ENCODE data around the gene PIGZ. TPM values are rescaled to one million over a fixed set of nuclear protein-coding genes. Genes with fewer than 3 reads are reported as not detected.

The PIGZ gene
- polyA plus RNA-seq, 3 donors from 2014 or later, result 1.6 to 2.9 (median 2.3) TPM

- Mint-ChIP-seq H3K9me3 (no peaks in the 10 kb centered on the region), H3K4me1 (no peaks in the 10 kb centered on the region), H3K27ac (no peak overlapping the region), H3K27me3 (ENCODE audit: low read depth in 3 of 3) (peaks cover 0 to 3% (median 0%) of the 10 kb centered on the region in 3 donors), H3K36me3 (no peaks in the 10 kb centered on the region), H3K4me3 (no peak overlapping the region)
- no peak for DNase-seq
These were observed 27.2 kb upstream of the PIGZ start for GRCh38 chr3:196995646-196996355.

- Mint-ChIP-seq H3K4me3 (no peak overlapping the region), H3K4me1 (no peaks in the 10 kb centered on the region), H3K36me3 (no peaks in the 10 kb centered on the region), H3K27ac (no peak overlapping the region), H3K27me3 (ENCODE audit: low read depth in 3 of 3) (peaks cover 0 to 3% (median 0%) of the 10 kb centered on the region in 3 donors), H3K9me3 (no peaks in the 10 kb centered on the region)
- no peak for DNase-seq
These were observed 26.4 kb upstream of the PIGZ start for GRCh38 chr3:196995027-196995426.

GRCh38 chr3:196994056-196994455, 25.4 kb upstream of the PIGZ start:
- no peaks in the 10 kb centered on the region for H3K36me3 Mint-ChIP-seq
- H3K27ac Mint-ChIP-seq, result no peak overlapping the region
- no peak overlapping the region for H3K4me3 Mint-ChIP-seq
- DNase-seq, result no peak
- no peaks in the 10 kb centered on the region for H3K9me3 Mint-ChIP-seq
- H3K4me1 Mint-ChIP-seq, result no peaks in the 10 kb centered on the region
- peaks cover 0 to 2% (median 0%) of the 10 kb centered on the region in 3 donors for H3K27me3 Mint-ChIP-seq (ENCODE audit: low read depth in 3 of 3)

- H3K27me3 Mint-ChIP-seq (ENCODE audit: low read depth in 3 of 3), result peaks cover 0 to 4% (median 0%) of the 10 kb centered on the region in 3 donors
- no peaks in the 10 kb centered on the region for H3K9me3 Mint-ChIP-seq
- no peak for DNase-seq
These were observed 23.9 kb upstream of the PIGZ start for GRCh38 chr3:196992461-196993065.

GRCh38 chr3:196991581-196992460, 23.2 kb upstream of the PIGZ start:
- no peak for DNase-seq

More at GRCh38 chr3:196992461-196993065, 23.9 kb upstream of the PIGZ start:
- H3K27ac Mint-ChIP-seq, result no peak overlapping the region
- H3K4me1 Mint-ChIP-seq, result no peaks in the 10 kb centered on the region
- no peak overlapping the region for H3K4me3 Mint-ChIP-seq
- no peaks in the 10 kb centered on the region for H3K36me3 Mint-ChIP-seq

GRCh38 chr3:196990601-196991007, 22.0 kb upstream of the PIGZ start:
- Mint-ChIP-seq H3K9me3 (peaks cover 0 to 2% (median 0%) of the 10 kb centered on the region in 6 donors), H3K27ac (no peak overlapping the region), H3K27me3 (ENCODE audit: low read depth in 3 of 3) (peaks cover 0 to 3% (median 2%) of the 10 kb centered on the region in 3 donors), H3K4me1 (no peaks in the 10 kb centered on the region), H3K36me3 (no peaks in the 10 kb centered on the region), H3K4me3 (no peak overlapping the region)
- no peak for DNase-seq

More at GRCh38 chr3:196991581-196992460, 23.2 kb upstream of the PIGZ start:
- H3K4me3 Mint-ChIP-seq, result no peak overlapping the region
- H3K4me1 Mint-ChIP-seq, result no peaks in the 10 kb centered on the region
- peaks cover 0 to under 1% (median 0%) of the 10 kb centered on the region in 6 donors for H3K9me3 Mint-ChIP-seq
- no peak overlapping the region for H3K27ac Mint-ChIP-seq
- H3K36me3 Mint-ChIP-seq, result no peaks in the 10 kb centered on the region
- peaks cover 0 to 4% (median 0%) of the 10 kb centered on the region in 3 donors for H3K27me3 Mint-ChIP-seq (ENCODE audit: low read depth in 3 of 3)

- no peaks in the 10 kb centered on the region for H3K4me1 Mint-ChIP-seq
- DNase-seq, result no peak
These were observed 21.2 kb upstream of the PIGZ start for GRCh38 chr3:196989721-196990262.

GRCh38 chr3:196988241-196989029, 19.8 kb upstream of the PIGZ start:
- DNase-seq, result no peak
- no peak overlapping the region for H3K4me3 Mint-ChIP-seq
- H3K4me1 Mint-ChIP-seq, result no peaks in the 10 kb centered on the region
- peaks cover 2 to 6% (median 3%) of the 10 kb centered on the region in 3 donors for H3K27me3 Mint-ChIP-seq (ENCODE audit: low read depth in 3 of 3)
- H3K9me3 Mint-ChIP-seq, result peaks cover 0 to 3% (median 3%) of the 10 kb centered on the region in 6 donors
- peaks cover 0 to 2% (median under 1%) of the 10 kb centered on the region in 3 donors for H3K36me3 Mint-ChIP-seq
- no peak overlapping the region for H3K27ac Mint-ChIP-seq

More at GRCh38 chr3:196989721-196990262, 21.2 kb upstream of the PIGZ start:
- Mint-ChIP-seq H3K27ac (no peak overlapping the region), H3K36me3 (no peaks in the 10 kb centered on the region), H3K9me3 (peaks cover 0 to 2% (median 0%) of the 10 kb centered on the region in 6 donors), H3K27me3 (ENCODE audit: low read depth in 3 of 3) (peaks cover 0 to 4% (median 2%) of the 10 kb centered on the region in 3 donors), H3K4me3 (no peak overlapping the region)

- no peaks in the 10 kb centered on the region for H3K4me1 Mint-ChIP-seq
- peaks cover 0 to 5% (median 5%) of the 10 kb centered on the region in 3 donors for H3K36me3 Mint-ChIP-seq
- H3K4me3 Mint-ChIP-seq, result no peak overlapping the region
- no peak for DNase-seq
- peaks cover 2 to 6% (median 3%) of the 10 kb centered on the region in 3 donors for H3K27me3 Mint-ChIP-seq (ENCODE audit: low read depth in 3 of 3)
- peaks cover 0 to 8% (median 6%) of the 10 kb centered on the region in 6 donors for H3K9me3 Mint-ChIP-seq
- H3K27ac Mint-ChIP-seq, result no peak overlapping the region
These were observed 18.4 kb upstream of the PIGZ start for GRCh38 chr3:196987022-196987421.

GRCh38 chr3:196985954-196986885, 17.6 kb upstream of the PIGZ start:
- Mint-ChIP-seq H3K4me1 (no peaks in the 10 kb centered on the region), H3K4me3 (no peak overlapping the region), H3K9me3 (peaks cover 0 to 8% (median 6%) of the 10 kb centered on the region in 6 donors), H3K27me3 (ENCODE audit: low read depth in 3 of 3) (peaks cover 2 to 7% (median 3%) of the 10 kb centered on the region in 3 donors), H3K27ac (no peak overlapping the region), H3K36me3 (peaks cover 0 to 9% (median 5%) of the 10 kb centered on the region in 3 donors)
- no peak for DNase-seq

GRCh38 chr3:196985298-196985697, 16.7 kb upstream of the PIGZ start:
- Mint-ChIP-seq H3K27me3 (ENCODE audit: low read depth in 3 of 3) (peaks cover 2 to 7% (median 3%) of the 10 kb centered on the region in 3 donors), H3K4me3 (no peak overlapping the region), H3K27ac (no peak overlapping the region), H3K9me3 (peaks cover 0 to 8% (median 6%) of the 10 kb centered on the region in 6 donors), H3K4me1 (no peaks in the 10 kb centered on the region), H3K36me3 (peaks cover 0 to 9% (median 5%) of the 10 kb centered on the region in 3 donors)
- DNase-seq, result no peak

GRCh38 chr3:196983186-196983585, 14.6 kb upstream of the PIGZ start:
- Mint-ChIP-seq H3K36me3 (peaks cover 0 to 9% (median 5%) of the 10 kb centered on the region in 3 donors), H3K9me3 (peaks cover 0 to 8% (median 6%) of the 10 kb centered on the region in 6 donors), H3K27ac (no peak overlapping the region), H3K4me1 (peaks cover 5 to 6% of the 10 kb centered on the region in 2 donors), H3K27me3 (ENCODE audit: low read depth in 3 of 3) (peaks cover 2 to 7% (median 3%) of the 10 kb centered on the region in 3 donors), H3K4me3 (no peak overlapping the region)
- DNase-seq, result no peak
